Pancreas (tissue), 10 donors: ENCODE measurements around the gene CYP11A1. TPM values are rescaled to one million over a fixed set of nuclear protein-coding genes. Genes with fewer than 3 reads are reported as not detected.

Experiments used
- ATAC-seq, 4 donors: fragments of 200-7000 bp; cut with Tn5 transposase; one replicate each; pipeline versions ENCODE4 v1.8.0 to v1.9.1; 2020; ENCODE audit warnings: mild to moderate bottlenecking in 4 of 4, moderate library complexity in 4 of 4
- DNase-seq, 6 donors: peaks; one replicate each; pipeline ENCODE4 v3.0.0-alpha.2; 2020
- FAIRE-seq: peaks from 2 replicates; lab custom pipeline; 2012; peaks lifted over from hg19 to GRCh38; lab: Jason Lieb, UNC
- H3K27ac ChIP-seq, 4 donors: fragments of 200-600 bp; sonication (generic); 1 replicate in 3 of 4; 2 replicates in 1 of 4; pipeline versions ENCODE4 v1.5.0 to v1.8.0; 2020
- H3K27me3 ChIP-seq, 4 donors: fragments of 200-600 bp; one replicate each; pipeline ENCODE4 v1.8.0; 2021
- H3K36me3 ChIP-seq, 3 donors: fragments of 200-600 bp; sonication (generic) in 1 of 3; one replicate each; pipeline versions ENCODE4 v1.5.0 to v1.8.0; 2020 to 2021
- H3K4me1 ChIP-seq, 3 donors: fragments of 200-600 bp; one replicate each; pipeline ENCODE4 v1.8.0; 2021
- H3K4me3 ChIP-seq, 4 donors: fragments of 200-600 bp; sonication (generic) in 2 of 4; one replicate each; pipeline versions ENCODE4 v1.5.0 to v1.8.0; 2020 to 2021
- H3K9me3 ChIP-seq, 4 donors: fragments of 200-600 bp; one replicate each; pipeline ENCODE4 v1.8.0; 2021
- WGBS, 2 donors: extraction: QIAGEN DNeasy Blood & Tissue Kit; methylation state at CpG; one replicate each; pipeline ENCODE4 v1.1.7; 2013; 5-methylcytosine and 5-hydroxymethylcytosine counted together
- intact Hi-C, 3 donors: fragments of 100-400 bp; cut with DNase I; formaldehyde crosslinking; loops; one replicate each; pipeline versions ENCODE4 v1.11.1 to v1.14.2; 2022
- polyA plus RNA-seq, 2 donors: library from polyadenylated mRNA; stranded (reverse); fragments of 200-250 nt; gene quantifications; one replicate each; pipeline ENCODE4 v1.2.3, GENCODE V29; 2013
- total RNA-seq, 6 donors: library from RNA; stranded (reverse); fragmentation: NEBNext Ultra II Directional in 4 of 6; extraction: Animal tissue kit (Norgen Biotek cat#: 25700) in 4 of 6; gene quantifications; one replicate each; pipeline versions ENCODE4 v1.2.1 to v1.2.4, GENCODE V29; 2021 to 2023
- TF ChIP-seq, protein P1 (sequence below), 4 donors: fragments of 200-600 bp; sonication (generic) in 3 of 4; IDR thresholded peaks; one replicate each; pipeline versions ENCODE4 v1.5.0 to v1.8.0; 2021; ENCODE audit warnings: antibody characterized with exemption in 4 of 4
- donor health status: healthy with polysubstance abuse.
- donor health status: DM: no; HTN: no; CAD: no; lungs with moderate emphysema.
- donor health status: DM: no; HTN: no; CAD: no.
- donor health status: control.
- donor health status: control.
- donor health status: Bipolar disorder and iron deficiency.
- donor health status: DM: yes; HTN: yes; CAD: no.
- donor health status: DM: no; HTN: no; CAD: no.
- donor health status: DM: no; HTN: no; CAD: no.
- donor health status: DM: yes; HTN: yes; CAD: no.

The CYP11A1 gene
- total and polyA plus RNA-seq, 8 donors, result 0.09 to 0.66 (median 0.28) TPM; not detected in 3

DNA sequence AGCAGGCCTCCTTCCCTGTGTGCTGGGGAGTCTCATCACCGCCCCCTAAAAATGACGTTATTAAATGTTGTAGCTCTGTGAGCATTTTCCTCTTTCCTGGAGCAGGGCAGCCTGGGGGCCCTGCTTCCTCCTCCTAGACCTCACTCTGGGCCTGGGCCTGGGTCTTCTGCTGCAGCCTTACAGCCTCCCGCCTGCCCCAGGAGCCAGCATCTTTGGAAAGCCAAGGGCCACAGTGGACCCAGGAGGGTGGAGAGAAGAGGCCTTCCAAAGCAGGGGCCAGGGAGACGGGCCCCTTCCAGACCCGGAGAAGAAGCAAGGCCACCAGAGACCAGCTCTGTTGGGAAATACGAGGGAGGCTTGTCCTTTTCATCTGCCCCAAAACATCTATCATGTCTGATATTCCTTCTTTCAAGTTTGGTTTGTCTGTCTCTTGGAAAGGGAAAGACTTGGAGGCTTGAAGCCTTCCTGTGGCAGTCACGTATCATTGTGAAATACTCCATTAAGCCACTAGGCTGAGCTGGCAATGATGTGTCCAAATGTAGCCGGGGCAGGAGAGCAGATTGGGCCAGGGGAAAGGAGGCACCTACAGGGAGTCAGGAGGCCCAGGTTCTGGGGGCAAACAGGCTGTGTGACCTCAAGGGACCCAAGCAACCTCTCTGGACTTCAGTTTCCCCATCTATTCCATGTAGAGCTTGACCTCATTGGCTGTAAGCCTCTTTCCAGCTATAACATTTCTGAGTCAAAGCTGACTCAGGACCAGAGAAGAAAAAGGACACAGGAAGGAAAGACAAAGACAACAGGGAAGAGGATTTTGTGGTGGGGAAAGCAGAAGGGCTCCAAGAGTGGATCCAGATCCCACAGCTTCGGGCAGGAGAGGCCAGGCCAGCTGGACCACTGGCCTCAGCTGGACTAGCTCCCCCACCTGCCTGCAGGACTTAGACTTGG lies 31.1 kb downstream of the CYP11A1 start:
- Histone ChIP-seq H3K9me3 (no peaks in the 10 kb centered on the region), H3K27me3 (no peaks in the 10 kb centered on the region), H3K4me1 (no peaks in the 10 kb centered on the region), H3K36me3 (no peaks in the 10 kb centered on the region), H3K4me3 (no peak overlapping the region), H3K27ac (no peak overlapping the region)
- FAIRE-seq, result no peak
- ATAC-seq, result no peak
- TF ChIP-seq, protein P1, sequence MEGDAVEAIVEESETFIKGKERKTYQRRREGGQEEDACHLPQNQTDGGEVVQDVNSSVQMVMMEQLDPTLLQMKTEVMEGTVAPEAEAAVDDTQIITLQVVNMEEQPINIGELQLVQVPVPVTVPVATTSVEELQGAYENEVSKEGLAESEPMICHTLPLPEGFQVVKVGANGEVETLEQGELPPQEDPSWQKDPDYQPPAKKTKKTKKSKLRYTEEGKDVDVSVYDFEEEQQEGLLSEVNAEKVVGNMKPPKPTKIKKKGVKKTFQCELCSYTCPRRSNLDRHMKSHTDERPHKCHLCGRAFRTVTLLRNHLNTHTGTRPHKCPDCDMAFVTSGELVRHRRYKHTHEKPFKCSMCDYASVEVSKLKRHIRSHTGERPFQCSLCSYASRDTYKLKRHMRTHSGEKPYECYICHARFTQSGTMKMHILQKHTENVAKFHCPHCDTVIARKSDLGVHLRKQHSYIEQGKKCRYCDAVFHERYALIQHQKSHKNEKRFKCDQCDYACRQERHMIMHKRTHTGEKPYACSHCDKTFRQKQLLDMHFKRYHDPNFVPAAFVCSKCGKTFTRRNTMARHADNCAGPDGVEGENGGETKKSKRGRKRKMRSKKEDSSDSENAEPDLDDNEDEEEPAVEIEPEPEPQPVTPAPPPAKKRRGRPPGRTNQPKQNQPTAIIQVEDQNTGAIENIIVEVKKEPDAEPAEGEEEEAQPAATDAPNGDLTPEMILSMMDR (IDR thresholded peaks at IDR 0.05), result no peak
- intact Hi-C loops, result no loop called here
- DNase-seq, result peak in 1 of 6 donors; percentile 26
- 69 to 82% methylated on average over 9 of the region's 9 CpGs for WGBS, 2 donors

DNA sequence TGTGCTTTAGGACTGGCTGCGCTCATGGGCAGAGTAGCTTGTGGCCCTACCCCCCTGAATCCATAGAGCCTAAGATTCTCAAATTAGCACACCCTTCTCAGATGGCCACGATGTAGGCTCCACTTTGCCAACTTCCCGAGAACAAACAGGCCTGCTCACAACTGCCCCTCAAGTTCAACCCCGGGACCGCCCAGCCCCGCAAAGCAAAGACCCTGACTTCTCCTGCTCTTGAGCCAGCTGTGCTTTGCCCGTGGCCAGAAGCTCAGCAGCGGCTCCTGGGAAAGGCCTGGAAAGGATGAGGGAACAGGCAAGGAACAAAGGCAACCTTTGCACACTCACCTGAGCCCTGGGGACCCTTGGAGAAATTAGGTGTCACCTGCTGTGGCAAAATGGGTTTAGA lies 32.0 kb downstream of the CYP11A1 start:
- Histone ChIP-seq H3K4me3 (no peak overlapping the region), H3K9me3 (no peaks in the 10 kb centered on the region), H3K4me1 (no peaks in the 10 kb centered on the region), H3K27me3 (no peaks in the 10 kb centered on the region), H3K36me3 (no peaks in the 10 kb centered on the region), H3K27ac (no peak overlapping the region)
- FAIRE-seq (no peak), ATAC-seq (no peak), DNase-seq (peak in 2 of 6 donors; percentile 17 to 31)
- intact Hi-C loops, result no loop called here
- TF ChIP-seq, protein P1 (IDR thresholded peaks at IDR 0.05), result no peak
- 72 to 73% methylated on average over 8 of the region's 8 CpGs for WGBS, 2 donors

GRCh38 chr15:74334127-74334526 lies 33.3 kb downstream of the CYP11A1 start:
- DNase-seq (no peak), ATAC-seq (no peak), FAIRE-seq (no peak)
- TF ChIP-seq, protein P1 (IDR thresholded peaks at IDR 0.05), result no peak
- WGBS, 2 donors, result 87 to 100% methylated on average over 1 of the region's 1 CpG
- intact Hi-C loops, result no loop called here
- Histone ChIP-seq H3K36me3 (no peaks in the 10 kb centered on the region), H3K27ac (no peak overlapping the region), H3K27me3 (no peaks in the 10 kb centered on the region), H3K4me1 (no peaks in the 10 kb centered on the region), H3K9me3 (no peaks in the 10 kb centered on the region), H3K4me3 (no peak overlapping the region)

- intact Hi-C loops, result no loop called here
- WGBS, 2 donors, result 67 to 75% methylated on average over 5 of the region's 5 CpGs
Measured at GRCh38 chr15:74333662-74334061, 33.8 kb downstream of the CYP11A1 start.

More at GRCh38 chr15:74333662-74334061, 33.8 kb downstream of the CYP11A1 start:
- H3K4me3 ChIP-seq, result no peak overlapping the region
- H3K36me3 ChIP-seq, result no peaks in the 10 kb centered on the region
- H3K4me1 ChIP-seq, result no peaks in the 10 kb centered on the region
- DNase-seq (peak in 1 of 6 donors; percentile 37), ATAC-seq (no peak), FAIRE-seq (no peak)
- no peak overlapping the region for H3K27ac ChIP-seq
- TF ChIP-seq, protein P1 (IDR thresholded peaks at IDR 0.05), result no peak
- no peaks in the 10 kb centered on the region for H3K9me3 ChIP-seq
- H3K27me3 ChIP-seq, result no peaks in the 10 kb centered on the region
